Choroid plexus epithelial cell (primary cell): ENCODE results near the gene ZBTB34.
"Not testable (repeated sequence)": the region's sequence is repeated elsewhere in the genome, so short reads cannot be mapped to it uniquely, and the experiment has no call there.

ENCODE experiments used
- DNase-seq: peaks from one replicate; pipeline ENCODE4 v3.0.0-alpha.2; 2010; ENCODE audit warnings: low read depth
- H3K4me3 ChIP-seq: 2 replicates; pipeline ENCODE4 v1.5.1; 2011; ENCODE audit warnings: low read depth, mild to moderate bottlenecking, control low read depth, low read length, moderate library complexity
- TF ChIP-seq, protein P1 (sequence below): conservative IDR thresholded peaks from 2 replicates; pipeline ENCODE4 v1.5.1; 2011; ENCODE audit warnings: low read depth, mild to moderate bottlenecking, control low read depth, inconsistent platforms, low read length, moderate library complexity

ZBTB34 gene

GRCh38 chr9:126860077-126860756 lies at the start of gene ZBTB34:
Gene ZBTB34, plus strand, starts transcription at chr9:126860639. Its CDS starts 18,761 bp downstream, at chr9:126879400.
- H3K4me3 ChIP-seq, result peak within 1 kb of the TSS; percentile 72
- DNase-seq, result peak; percentile 41
- TF ChIP-seq, protein P1, sequence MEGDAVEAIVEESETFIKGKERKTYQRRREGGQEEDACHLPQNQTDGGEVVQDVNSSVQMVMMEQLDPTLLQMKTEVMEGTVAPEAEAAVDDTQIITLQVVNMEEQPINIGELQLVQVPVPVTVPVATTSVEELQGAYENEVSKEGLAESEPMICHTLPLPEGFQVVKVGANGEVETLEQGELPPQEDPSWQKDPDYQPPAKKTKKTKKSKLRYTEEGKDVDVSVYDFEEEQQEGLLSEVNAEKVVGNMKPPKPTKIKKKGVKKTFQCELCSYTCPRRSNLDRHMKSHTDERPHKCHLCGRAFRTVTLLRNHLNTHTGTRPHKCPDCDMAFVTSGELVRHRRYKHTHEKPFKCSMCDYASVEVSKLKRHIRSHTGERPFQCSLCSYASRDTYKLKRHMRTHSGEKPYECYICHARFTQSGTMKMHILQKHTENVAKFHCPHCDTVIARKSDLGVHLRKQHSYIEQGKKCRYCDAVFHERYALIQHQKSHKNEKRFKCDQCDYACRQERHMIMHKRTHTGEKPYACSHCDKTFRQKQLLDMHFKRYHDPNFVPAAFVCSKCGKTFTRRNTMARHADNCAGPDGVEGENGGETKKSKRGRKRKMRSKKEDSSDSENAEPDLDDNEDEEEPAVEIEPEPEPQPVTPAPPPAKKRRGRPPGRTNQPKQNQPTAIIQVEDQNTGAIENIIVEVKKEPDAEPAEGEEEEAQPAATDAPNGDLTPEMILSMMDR, result peak; percentile 80

DNA sequence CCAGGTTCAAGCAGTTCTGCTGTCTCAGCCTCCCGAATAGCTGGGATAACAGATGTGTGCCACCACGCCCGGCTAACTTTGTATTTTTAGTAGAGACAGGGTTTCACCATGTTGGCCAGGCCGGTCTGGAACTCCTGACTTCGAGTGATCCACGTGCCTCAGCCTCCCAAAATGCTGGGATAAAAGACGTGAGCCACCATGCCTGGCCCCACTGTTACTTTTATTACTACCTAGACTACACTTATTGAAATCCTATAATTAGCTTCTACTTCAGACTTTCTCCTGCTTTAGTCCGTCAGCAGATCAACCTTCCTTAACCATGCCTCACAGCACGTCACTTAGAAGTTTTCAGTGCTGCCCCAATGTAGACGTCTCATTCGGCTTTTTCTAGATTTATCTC lies 47.4 kb upstream of the ZBTB34 start:
- TF ChIP-seq, protein P1, result no peak
- H3K4me3 ChIP-seq, result no peak overlapping the region
- no peak for DNase-seq

- H3K4me3 ChIP-seq, result no peak overlapping the region
- DNase-seq, result no peak
- TF ChIP-seq, protein P1, result no peak
Measured at GRCh38 chr9:126814091-126814490, 46.3 kb upstream of the ZBTB34 start.

DNA sequence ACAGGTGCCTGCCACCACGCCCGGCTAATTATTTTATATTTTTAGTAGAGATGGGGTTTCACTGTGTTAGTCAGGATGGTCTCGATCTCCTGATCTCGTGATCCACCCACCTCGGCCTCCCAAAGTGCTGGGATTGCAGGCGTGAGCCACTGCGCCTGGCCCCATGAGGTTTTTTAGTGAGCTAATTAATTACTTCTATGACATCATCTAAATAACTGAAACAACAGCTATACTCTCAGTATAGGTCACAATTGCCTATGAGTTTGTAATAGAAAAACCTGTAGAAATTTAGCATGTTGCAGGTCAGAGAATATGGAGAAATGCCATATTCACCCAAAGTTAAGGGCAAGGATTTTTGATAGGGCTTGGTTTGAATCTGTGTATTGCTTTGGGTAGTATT lies 42.8 kb upstream of the ZBTB34 start:
- not testable (repeated sequence) for DNase-seq, H3K4me3 ChIP-seq

DNA sequence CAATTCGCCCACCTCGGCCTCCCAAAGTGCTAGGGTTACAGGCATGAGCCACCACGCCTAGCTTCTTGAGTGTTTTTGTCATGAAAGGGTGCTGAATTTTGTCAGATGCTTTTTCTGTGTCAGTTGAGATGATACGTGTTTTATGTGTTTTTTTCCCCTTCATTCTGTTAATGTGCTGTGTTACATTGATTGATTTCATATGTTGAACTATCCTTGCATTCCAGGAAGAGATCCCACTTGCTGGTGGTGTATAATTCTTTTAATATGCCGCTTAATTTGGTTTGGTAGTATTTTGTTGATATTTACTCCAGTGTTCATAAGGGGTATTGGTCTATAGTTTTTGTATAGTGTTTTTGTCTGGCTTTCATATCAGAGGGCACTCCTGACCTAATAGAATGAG lies 42.0 kb upstream of the ZBTB34 start:
- TF ChIP-seq, protein P1, result no peak

GRCh38 chr9:126819482-126819881 lies 41.0 kb upstream of the ZBTB34 start:
- TF ChIP-seq, protein P1, result no peak
- DNase-seq, result no peak
- no peak overlapping the region for H3K4me3 ChIP-seq

More for the DNA sequence above, 42.0 kb upstream of the ZBTB34 start:
- H3K4me3 ChIP-seq, result no peak overlapping the region
- DNase-seq, result no peak

GRCh38 chr9:126822278-126822677 lies 38.2 kb upstream of the ZBTB34 start:
- H3K4me3 ChIP-seq, result no peak overlapping the region
- TF ChIP-seq, protein P1, result no peak
- DNase-seq, result no peak
